Stimulated activated CD4-positive, alpha-beta T cell treated with anti-CD3 and anti-CD28 coated beads, Interleukin-15, amount 100 ng/mL, for 1 hour (primary cell): ENCODE measurements around the gene NINJ1.
"Not testable (repeated sequence)": the region's sequence is repeated elsewhere in the genome, so short reads cannot be mapped to it uniquely, and the experiment has no call there.

Experiments
- DNase-seq, 2 donors: peaks; one replicate each; pipeline ENCODE4 v3.0.0-alpha.2; 2020; ENCODE audit warnings: low read depth in 1 of 2, low spot score in 1 of 2

Gene NINJ1

DNA sequence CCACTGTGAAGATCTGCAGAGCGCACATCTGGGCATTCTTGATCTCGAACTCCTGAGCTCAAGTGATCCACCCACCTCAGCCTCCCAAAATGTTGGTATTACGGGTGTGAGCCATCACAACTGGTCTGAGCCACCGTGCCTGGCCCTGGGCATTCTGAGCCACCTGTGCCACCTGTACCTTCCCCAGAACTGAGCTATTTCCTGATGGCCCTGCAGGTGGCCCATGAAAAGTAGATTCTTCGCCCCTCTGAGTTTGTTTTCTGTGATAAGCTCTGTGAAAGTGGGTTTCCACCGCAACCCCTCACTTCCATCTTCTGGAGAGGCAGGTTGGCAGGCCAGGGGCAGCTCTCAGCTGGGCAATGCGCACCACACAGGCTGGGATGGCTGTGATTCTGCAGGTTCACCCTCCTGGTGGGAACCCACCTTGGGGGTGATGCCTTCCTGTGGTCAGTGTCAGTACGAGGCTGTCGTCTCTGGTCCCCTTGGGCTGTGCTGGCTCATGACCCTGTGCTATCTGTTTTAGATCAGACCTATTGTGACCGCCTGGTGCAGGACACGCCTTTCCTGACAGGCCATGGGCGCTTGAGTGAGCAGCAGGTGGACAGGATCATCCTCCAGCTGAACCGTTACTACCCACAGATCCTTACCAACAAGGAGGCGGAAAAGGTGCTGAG, 26.8 kb downstream of the NINJ1 start:
- no peak for DNase-seq

DNA sequence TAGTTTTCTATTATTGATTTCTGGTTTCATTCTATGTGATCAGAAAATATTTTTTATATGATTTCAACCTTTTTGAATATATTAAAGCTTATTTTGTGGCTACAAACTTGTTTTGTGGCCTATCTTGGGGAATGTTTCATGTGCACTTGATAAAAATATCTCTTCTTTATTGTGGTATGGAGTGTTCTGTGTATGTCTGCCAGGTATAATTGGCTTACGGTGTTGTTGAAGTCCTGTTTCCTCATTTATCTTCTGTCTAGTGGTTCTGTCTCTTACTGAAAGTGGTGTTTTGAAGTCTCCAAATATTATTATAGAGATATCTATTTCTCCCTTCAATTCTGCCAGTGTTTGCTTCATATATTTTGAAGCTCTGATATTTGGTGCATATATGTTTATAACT, 28.4 kb downstream of the NINJ1 start:
- no peak for DNase-seq

DNA sequence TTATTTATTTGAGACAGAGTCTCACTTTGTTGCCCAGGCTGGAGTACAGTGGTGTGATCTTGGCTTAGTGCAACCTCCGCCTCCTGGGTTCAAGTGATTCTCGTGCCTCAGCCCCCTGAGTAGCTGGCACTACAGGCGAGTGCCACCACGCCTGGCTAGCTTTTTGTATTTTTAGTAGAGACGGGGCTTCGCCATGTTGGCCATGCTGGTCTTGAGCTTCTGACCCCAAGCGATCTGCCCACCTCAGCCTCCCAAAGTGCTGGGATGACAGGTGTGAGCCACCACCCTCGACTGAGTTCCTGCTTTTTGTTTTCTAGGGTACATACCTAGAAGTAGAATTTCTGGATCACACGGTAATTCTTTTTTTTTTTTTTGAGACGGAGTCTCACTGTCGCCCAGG, 33.0 kb downstream of the NINJ1 start:
- not testable (repeated sequence) for DNase-seq

DNA sequence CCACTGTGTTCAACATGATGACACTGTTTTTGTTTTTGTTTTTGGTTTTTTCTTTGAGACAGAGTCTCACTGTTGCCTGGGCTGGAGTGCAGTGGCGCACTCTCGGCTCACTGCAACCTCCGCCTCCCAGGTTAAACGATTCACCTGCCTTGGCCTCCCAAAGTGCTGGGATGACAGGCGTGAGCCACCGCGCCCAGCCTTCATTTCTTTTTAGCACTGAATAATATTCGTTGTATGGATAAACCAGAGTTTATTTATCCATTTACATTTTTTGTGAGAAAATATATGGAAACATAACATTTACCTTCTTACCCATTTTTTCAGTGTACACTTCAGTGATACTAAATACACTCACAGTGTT, 33.8 kb downstream of the NINJ1 start:
- DNase-seq = no peak

DNA sequence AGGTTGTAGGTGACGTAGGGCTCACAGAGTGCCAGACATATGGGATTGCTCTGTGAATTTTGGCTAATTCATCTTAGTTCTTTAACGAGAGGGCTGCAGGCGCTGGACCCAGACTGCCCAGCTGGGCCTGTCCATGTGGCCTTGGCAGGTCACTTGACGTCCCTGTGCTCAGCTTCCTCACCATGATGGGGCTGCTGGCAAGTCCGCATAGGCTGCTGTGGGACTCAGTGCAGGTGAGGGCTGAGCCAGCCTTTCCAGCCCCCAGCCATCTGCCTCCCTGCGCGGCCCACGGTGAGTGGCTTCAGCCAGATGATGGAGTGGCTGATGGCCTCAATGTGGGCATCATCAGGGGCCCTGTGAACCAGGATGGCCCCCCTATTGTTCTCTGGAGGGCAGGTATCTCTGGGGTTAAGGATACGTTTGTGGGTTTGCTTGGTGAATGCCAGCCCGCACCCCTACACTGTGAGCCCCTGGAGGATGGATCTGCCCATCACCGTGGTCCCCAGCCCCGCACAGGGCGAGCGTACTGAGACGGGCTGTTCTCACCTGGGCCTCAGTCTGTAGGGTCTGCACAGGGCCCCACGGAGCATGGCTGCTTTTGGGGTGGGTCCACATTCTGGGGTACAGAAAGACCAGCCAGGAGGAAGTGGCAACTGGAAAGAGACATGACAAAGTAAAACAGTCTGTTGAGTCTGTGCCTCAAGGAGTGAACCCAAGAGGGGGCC, 34.3 kb downstream of the NINJ1 start:
- DNase-seq = no peak

DNA sequence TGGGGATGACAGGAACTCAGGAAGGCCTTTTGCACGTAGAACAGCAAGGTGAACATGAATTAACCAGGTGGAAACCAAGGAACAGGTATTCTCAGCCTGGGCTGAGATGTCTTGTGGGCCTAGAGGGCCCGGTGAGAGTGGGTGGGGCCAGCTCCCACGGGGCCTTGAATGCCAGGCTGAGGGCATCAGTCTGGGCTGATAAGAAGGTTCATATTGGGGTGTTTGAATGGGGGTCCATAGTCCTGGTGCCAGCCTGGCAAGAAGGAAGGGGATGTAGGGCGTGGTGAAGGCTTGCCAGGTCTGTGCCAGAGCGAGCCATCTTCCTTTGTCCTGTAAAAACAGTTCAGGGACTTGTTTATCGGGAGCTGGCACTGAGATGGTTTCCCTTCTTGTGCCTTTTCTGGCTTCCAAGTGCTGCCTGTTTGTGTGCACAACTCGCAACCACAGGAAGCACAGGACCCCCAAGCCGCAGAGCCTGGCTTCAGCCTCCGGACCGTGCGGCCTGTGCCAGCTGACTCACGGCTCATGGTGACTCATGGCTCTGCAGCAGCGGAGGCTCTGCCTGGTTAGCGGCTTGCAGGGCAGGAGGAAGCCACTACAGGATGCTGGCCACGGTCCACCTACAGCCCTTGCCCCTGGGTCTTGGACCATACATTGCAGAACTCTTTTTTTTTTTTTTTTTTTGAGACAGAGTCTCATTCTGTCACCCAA, 35.7 kb downstream of the NINJ1 start:
- DNase-seq = peak; percentile 41 to 44

DNA sequence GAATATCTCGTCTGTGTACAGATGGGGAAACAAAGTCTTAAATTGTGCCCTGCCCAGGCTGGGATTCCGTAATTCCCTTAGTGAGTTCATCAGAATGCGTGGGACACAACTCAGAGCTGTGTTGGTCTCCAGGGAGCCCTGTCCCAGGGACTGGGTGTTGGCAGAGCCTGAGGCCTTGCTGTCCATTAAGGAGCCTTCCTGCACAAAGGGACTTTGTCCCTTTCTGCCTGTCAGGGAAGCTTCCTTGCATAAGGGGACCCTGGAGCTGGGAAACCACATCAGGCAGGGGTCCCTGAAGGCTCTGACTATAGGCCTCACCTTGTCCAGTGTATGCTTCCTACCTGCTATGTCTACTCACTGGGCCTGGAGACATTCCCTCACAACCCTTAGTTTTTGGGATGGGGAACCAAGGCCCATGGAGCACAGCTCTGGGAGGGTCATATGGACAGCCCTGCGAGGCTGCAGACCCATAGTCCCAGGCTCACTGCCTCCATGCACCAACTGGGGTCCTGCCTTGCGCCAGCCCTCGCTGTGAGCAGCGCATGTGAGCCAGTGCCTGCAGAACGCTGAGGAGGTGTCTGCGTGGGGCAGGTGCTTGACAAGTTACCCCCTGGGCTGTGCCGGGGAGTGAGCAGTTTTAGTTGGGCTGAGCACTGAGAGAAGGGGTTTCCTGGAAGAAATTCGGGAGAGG, 36.4 kb downstream of the NINJ1 start:
- DNase-seq = no peak

DNA sequence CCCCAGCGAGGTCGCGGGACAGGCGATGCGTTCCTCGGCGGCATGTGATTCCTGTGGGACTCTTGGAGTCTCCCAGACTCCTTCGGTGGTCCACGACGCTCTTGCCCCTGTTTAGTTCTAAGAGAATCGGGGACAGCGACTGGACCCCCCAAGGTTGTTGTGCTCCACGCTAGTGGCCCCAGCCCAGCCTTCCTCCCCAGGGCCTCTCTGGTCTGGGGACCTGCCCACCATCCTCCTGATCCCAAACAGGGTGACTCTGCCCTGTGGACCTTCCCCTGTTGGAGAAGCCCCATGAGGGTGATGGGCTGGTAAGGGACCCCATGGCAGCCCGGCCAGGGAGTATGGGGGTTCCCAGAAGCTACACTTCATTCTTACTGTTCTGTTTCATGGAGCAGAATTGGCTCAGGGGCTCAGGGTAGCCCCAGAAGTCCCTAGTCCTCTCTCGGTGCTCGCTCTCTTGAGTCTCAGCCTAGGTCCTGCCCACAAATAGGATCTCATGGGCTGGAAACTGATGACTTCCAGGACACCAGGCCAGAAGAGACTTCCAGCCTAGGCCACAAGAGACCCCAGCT, 37.2 kb downstream of the NINJ1 start:
- DNase-seq = no peak

DNA sequence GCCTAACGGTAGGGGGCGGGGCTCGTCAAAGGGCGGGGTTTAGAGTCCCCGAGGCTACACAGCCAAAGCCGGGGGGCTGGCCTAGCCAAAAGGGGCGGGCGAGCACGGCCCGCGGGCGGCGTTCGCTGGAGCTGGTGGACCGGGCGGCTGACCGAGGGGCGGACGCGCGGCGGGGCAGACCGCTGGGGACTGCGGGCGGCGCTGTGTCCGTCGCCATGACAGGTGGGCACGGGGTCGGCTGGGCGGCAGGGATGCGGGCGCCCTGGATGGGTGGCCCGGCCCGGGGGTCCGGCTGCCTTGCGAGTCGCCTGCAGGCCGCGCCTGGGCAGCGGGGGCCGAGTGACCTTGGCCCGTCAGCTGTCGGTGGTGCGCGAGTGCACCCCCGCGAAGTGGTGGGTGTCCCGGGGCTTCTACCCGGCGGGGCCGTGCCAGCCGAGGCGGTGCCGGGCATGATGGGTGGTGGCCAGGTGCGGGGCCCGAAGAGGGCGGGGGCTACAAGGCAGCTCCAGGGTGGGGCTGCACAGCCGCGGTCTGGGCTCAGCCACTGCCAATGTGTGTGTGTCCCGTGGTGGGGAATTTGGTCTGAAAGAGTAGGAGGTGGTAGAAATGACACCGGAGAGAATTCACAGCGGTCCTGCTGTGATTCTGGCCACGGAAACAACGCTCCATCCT, 37.8 kb downstream of the NINJ1 start, which contains the start of gene CARD19:
Gene CARD19, plus strand, starts transcription at position 87 of the 672 bp plus-strand sequence. Its CDS starts 129 bp downstream, at position 216.
- no peak for DNase-seq

DNA sequence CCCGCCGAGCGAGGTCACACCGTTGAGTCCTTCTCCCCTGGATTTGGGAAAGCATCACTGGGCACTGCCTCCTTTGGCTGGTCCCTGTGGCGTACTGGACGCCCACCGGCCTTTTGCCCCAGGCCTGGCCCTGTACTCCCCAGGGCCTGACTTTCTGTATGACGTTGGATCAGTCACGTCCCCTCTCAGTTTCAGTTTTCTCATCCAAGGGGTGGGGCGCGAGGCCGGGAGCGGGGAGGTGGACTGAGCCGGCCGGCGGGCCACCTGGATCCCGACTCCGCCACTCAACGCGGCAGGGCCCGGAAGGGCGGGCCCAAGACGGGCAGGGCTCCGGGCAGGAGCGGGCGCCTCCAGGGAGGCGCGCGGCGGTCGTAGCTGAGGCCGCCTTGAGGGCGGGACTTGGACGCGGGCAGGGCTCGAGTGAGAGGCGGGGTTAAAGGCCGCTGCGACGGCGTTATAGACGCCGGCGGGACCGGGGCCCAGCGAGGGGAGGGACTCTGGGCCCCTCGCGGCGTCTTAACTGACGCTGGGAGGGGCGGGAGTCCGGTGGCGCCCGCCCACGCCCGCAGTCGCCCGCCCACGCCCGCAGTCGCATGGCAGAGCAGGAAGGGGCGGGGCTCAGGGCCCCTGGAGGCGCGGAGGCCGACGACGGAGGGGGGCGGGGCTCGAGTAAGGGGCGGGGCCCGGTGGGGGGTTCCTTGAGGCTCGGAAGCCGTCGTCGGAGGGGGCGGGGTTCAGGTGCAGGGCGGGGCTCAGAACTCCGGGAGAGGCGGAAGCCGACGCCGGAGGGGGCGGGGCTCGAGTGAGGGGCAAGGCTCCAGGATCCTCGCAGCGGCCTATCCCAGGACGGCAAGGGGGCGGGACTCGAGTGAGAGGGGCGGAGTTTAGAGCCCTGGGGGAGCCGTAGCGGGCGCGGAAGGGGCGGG, 38.6 kb downstream of the NINJ1 start:
- peak; percentile 100 for DNase-seq

DNA sequence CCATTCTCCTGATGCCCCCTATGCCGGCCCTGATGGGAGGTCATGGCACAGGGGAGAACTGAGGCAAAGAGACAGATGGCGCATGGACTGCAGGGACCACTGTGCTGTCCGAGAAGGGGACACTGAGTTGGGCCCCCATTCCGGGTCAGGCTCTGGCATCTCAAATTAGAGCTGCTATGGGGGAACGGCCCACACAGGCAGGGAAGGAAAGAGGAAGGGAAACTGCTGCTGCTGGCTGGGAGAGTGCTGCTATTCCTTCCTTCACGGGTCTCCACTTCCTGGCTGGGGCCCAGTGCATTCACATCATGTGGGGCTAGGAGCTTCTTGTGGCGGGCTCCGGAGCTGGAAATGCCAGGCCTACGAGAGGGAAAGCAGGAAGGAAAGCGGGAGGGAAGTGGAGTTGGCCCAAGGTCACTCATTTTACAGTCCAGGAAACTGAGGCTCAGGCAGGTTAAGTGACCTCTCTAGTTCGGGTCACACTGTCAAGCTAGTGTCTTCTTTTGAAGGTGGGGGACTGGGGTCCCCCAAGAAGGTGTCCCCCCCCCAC, 39.3 kb downstream of the NINJ1 start:
- no peak for DNase-seq

DNA sequence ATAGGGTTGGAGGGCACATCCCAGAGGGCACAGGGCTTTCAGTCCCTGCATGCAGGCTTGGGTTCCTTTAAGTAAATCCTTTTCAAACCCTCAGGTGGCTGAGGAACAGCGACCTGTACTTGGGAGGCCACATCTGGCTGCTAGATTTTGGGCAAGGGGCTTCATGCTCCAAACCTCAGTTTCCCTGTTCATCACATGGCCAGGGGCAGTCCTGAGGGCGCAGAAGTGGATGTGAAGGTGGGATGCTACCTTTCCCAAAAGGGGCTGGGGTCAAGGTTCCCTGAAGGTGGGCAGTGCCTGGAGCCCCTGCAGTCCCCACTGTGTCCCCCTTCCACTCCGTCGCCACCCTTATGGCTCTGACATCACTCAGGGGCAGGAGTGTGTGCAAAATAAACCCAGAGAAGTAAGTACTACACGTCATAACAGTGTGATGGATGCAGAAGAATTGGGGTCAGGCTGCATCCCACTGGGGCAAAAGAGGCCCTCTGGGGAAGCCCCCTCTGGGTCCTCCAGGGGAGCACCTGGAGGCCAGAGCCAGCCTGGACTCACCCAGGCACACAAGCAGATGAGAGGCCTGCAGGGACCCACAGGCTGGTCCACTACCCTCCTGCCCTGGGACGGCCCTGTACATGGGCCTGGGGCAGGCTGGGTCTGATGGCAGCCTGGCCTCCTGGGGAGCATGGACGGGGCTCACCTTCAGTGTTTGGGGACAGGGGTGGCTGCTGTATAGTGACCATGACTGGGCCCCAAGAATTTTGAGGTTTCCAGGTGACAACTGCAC, 40.0 kb downstream of the NINJ1 start:
- no peak for DNase-seq

DNA sequence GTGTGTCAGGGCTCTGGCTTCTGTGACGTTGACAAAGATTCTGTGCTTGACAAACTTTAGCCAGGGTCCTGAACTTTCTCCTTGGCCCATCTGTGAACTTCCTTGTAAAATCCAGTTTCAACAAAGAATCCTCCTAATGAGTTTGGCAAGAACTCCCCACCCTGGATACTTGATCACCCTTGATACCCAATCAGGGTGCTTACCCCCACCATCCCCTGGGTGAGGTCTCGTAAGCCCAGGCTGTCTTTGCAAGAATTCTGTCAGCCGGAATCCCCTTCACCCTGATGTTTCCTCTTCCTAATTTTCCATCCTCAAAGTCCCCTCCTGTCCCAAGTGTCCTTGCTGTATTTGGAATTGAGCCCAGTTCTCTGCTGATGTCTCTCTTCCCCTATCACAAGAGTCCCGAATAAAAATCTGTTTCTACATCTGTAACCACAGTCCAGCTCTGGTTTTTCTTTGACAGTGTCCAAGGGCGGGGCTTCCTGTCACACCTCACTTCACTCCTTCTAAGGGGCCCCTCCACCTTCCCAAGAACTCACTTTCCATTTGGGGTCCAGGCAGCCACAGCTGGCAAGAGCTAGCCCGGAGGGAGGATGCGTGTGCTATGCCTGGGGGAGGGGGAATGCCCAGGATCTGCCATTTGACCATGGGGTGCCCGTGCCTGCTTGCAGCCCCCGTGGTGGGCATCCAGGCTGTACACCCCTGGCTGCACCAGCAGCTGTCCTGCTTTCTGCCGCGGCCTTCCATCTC, 40.7 kb downstream of the NINJ1 start:
- no peak for DNase-seq

DNA sequence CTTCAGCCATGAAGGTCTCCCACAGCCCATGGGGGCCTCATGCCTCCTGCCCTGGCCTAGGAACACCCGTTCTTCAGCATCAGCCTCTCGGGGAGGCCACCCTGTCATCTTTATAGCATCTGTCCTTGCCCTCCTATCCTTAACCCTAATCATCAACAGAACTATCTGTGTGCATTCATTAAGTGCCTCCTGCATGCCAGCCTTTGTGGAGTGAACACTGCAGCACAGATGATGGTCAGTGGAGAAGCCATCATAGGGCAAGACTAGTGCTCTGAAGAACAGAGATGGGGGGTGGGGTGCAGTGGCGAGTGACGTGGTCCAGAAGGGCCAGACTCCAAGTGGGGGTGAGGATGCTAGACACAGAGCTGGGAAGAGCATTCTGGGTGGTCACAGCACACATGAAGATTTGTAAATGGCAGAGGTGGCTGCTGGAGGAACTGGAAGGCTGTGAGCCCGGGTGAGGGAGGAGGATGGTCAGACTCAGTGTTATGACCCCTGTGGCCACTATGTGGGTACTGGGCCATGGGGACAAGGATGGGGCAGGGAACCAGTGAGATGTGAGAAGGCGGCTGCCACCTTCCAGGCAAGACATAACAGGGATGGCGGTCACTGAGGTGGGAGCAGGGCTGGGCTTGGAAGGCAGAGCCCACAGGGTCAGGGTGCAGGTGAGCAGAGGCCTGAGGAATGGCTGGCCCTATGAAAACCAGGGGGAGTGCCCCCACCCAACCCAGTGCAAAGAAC, 41.6 kb downstream of the NINJ1 start:
- no peak for DNase-seq

DNA sequence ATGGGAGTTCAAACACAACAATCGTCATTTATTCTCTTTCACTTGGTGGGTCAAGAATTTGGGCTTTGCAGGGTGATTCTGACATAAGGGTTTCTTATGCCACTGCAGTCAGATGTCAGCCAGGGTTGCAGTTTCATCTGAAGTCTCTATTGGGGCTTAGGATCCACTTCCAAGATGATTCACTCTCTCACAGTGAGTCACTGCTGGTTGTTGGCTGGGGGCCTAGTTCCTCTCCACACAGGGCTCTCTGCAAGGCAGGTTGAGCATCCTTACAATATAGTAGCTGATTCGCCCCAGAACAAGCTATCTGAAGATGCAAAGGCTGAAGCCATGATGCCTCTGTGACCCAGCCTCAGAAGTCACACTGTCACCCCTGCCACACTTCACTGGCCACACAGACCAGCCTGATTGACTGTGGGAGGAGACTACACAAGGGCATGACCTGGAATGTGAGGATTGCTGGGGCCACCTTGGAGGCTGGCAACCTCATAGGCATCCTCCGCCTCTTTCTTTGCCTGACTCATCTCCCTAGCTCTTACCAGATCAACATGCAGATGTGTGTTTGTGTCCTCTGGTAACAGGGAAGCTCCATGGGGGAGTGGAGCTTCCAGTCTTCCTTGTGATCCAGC, 42.5 kb downstream of the NINJ1 start:
- peak in 1 of 2 donors; percentile 42 for DNase-seq

DNA sequence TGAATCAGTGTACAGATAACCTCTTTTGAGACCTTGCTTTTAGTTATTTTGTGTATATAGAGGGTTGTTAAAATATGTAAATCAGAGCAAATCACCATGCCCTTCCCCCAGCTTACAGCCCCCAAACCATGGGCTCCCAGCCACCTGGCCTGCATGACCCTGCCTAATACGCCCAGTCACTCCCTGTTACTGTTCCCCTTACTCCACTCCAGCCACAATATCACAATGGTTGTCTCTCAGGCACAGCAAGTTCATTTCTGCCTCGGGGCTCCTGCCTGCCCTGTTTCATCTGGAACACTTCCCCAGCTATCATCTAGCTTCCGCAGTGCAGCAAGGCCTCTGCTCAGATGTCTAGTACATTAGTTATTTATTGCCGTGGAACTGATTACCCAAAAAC, 43.0 kb downstream of the NINJ1 start:
- DNase-seq = no peak
